BE2C (cell line): ENCODE data around the gene PHRF1.

Experiments
- DNase-seq: peaks from one replicate; pipeline ENCODE4 v3.0.0-alpha.2; 2020
- H3K27me3 ChIP-seq: fragments of 250-450 bp; sonication (Bioruptor Pico); 2 replicates; pipeline ENCODE4 v1.5.1; 2020; ENCODE audit warnings: mild to moderate bottlenecking
- H3K36me3 ChIP-seq: fragments of 250-450 bp; sonication (Bioruptor Pico); 2 replicates; pipeline ENCODE4 v1.5.1; 2020; ENCODE audit warnings: mild to moderate bottlenecking
- H3K4me1 ChIP-seq: fragments of 250-450 bp; sonication (Bioruptor Pico); 2 replicates; pipeline ENCODE4 v1.5.1; 2020
- H3K4me3 ChIP-seq: 2 replicates; pipeline ENCODE4 v1.5.1; 2011; ENCODE audit warnings: low read depth, low read length
- H3K9me3 ChIP-seq: fragments of 250-450 bp; sonication (Bioruptor Pico); 2 replicates; pipeline ENCODE4 v1.5.1; 2020
- TF ChIP-seq, protein P1 (sequence below): IDR thresholded peaks from 2 replicates; pipeline ENCODE4 v1.5.1; 2012; ENCODE audit warnings: mild to moderate bottlenecking, low read depth, low read length

PHRF1 gene

DNA sequence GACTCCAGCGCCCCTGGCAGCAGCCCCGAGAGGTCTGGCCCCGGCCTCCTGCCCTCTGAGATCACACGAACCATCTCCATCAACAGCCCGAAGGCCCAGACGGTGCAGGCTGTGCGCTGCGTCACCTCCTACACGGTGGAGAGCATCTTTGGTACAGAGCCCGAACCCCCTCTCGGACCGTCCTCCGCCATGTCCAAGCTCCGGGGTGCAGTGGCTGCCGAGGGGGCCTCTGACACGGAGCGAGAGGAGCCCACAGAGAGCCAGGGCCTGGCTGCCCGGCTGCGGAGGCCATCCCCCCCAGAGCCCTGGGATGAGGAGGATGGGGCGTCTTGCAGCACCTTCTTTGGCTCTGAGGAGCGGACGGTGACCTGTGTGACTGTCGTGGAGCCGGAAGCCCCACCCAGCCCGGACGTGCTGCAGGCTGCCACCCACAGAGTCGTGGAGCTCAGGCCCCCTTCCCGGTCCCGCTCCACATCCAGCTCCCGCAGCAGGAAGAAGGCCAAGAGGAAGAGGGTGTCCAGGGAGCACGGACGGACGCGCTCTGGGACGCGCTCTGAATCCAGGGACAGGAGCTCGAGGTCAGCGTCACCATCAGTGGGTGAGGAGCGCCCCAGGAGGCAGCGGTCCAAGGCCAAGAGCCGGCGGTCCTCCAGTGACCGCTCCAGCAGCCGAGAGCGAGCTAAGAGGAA, 31.8 kb downstream of the PHRF1 start:
- peaks cover 17% of the 10 kb centered on the region for H3K4me1 ChIP-seq
- DNase-seq, result no peak
- H3K36me3 ChIP-seq, result peaks cover 42% of the 10 kb centered on the region
- no peaks in the 10 kb centered on the region for H3K27me3 ChIP-seq
- no peak overlapping the region for H3K4me3 ChIP-seq
- TF ChIP-seq, protein P1, sequence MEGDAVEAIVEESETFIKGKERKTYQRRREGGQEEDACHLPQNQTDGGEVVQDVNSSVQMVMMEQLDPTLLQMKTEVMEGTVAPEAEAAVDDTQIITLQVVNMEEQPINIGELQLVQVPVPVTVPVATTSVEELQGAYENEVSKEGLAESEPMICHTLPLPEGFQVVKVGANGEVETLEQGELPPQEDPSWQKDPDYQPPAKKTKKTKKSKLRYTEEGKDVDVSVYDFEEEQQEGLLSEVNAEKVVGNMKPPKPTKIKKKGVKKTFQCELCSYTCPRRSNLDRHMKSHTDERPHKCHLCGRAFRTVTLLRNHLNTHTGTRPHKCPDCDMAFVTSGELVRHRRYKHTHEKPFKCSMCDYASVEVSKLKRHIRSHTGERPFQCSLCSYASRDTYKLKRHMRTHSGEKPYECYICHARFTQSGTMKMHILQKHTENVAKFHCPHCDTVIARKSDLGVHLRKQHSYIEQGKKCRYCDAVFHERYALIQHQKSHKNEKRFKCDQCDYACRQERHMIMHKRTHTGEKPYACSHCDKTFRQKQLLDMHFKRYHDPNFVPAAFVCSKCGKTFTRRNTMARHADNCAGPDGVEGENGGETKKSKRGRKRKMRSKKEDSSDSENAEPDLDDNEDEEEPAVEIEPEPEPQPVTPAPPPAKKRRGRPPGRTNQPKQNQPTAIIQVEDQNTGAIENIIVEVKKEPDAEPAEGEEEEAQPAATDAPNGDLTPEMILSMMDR, result no peak
- no peaks in the 10 kb centered on the region for H3K9me3 ChIP-seq

DNA sequence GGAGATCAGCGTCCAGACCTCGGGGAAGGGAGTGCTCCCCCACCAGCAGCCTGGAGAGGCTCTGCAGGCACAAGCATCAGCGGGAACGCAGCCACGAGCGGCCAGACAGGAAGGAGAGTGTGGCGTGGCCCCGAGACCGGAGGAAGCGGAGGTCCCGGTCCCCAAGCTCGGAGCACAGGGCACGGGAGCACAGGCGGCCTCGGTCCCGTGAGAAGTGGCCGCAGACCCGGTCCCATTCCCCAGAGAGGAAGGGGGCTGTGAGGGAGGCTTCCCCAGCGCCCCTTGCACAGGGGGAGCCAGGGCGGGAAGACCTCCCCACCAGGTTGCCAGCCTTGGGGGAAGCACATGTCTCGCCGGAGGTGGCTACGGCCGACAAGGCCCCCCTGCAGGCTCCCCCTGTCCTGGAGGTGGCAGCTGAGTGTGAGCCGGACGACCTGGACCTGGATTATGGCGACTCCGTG, 32.6 kb downstream of the PHRF1 start:
- H3K4me3 ChIP-seq, result no peak overlapping the region
- H3K9me3 ChIP-seq, result no peaks in the 10 kb centered on the region
- H3K27me3 ChIP-seq, result no peaks in the 10 kb centered on the region
- peaks cover 44% of the 10 kb centered on the region for H3K36me3 ChIP-seq
- peaks cover 20% of the 10 kb centered on the region for H3K4me1 ChIP-seq
- TF ChIP-seq, protein P1, result no peak
- no peak for DNase-seq

DNA sequence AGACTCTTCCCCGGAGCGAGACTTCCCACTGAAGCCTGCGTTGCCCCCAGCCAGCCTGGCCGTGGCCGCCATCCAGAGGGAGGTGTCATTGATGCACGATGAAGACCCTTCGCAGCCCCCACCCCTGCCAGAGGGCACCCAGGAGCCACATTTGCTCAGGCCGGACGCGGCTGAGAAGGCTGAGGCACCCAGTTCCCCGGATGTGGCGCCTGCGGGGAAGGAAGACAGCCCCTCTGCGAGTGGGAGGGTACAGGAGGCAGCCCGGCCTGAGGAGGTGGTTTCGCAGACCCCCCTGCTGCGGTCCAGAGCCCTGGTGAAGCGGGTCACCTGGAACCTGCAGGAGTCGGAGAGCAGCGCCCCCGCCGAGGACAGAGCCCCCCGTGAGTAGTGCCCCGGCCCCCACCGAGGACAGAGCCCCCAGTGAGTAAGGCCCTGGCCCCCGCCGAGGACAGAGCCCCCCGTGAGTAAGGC, 33.1 kb downstream of the PHRF1 start:
- H3K36me3 ChIP-seq, result peaks cover 42% of the 10 kb centered on the region
- no peak for DNase-seq
- no peak overlapping the region for H3K4me3 ChIP-seq

DNA sequence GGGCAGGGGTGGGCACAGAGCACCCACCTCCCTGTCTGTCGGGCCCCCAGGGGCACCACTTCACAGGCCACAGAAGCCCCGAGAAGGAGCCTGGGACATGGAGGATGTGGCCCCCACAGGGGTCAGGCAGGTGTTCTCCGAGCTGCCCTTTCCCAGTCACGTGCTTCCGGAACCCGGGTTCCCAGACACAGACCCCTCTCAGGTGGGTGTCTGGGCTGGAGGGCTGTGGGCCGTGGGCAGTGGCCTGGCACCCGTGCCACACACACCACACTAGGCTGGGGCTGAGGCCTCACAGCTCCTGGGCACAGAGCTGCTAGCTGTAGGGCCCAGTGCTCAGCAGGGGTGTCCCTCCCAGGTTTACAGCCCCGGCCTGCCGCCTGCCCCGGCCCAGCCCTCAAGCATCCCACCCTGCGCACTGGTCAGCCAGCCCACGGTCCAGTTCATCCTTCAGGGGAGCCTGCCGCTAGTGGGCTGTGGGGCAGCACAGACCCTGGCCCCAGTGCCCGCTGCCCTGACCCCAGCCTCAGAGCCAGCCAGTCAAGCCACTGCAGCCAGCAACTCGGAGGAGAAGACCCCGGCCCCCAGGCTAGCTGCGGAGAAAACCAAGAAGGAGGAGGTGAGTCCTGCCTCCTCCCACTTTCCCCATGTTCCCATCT, 34.0 kb downstream of the PHRF1 start:
- Histone ChIP-seq H3K9me3 (no peaks in the 10 kb centered on the region), H3K27me3 (no peaks in the 10 kb centered on the region), H3K36me3 (peaks cover 38% of the 10 kb centered on the region), H3K4me1 (peaks cover 20% of the 10 kb centered on the region), H3K4me3 (no peak overlapping the region)
- DNase-seq, result no peak
- TF ChIP-seq, protein P1, result no peak

More for the DNA sequence above, 33.1 kb downstream of the PHRF1 start:
- Histone ChIP-seq H3K9me3 (no peaks in the 10 kb centered on the region), H3K4me1 (peaks cover 20% of the 10 kb centered on the region), H3K27me3 (no peaks in the 10 kb centered on the region)
- TF ChIP-seq, protein P1, result no peak

DNA sequence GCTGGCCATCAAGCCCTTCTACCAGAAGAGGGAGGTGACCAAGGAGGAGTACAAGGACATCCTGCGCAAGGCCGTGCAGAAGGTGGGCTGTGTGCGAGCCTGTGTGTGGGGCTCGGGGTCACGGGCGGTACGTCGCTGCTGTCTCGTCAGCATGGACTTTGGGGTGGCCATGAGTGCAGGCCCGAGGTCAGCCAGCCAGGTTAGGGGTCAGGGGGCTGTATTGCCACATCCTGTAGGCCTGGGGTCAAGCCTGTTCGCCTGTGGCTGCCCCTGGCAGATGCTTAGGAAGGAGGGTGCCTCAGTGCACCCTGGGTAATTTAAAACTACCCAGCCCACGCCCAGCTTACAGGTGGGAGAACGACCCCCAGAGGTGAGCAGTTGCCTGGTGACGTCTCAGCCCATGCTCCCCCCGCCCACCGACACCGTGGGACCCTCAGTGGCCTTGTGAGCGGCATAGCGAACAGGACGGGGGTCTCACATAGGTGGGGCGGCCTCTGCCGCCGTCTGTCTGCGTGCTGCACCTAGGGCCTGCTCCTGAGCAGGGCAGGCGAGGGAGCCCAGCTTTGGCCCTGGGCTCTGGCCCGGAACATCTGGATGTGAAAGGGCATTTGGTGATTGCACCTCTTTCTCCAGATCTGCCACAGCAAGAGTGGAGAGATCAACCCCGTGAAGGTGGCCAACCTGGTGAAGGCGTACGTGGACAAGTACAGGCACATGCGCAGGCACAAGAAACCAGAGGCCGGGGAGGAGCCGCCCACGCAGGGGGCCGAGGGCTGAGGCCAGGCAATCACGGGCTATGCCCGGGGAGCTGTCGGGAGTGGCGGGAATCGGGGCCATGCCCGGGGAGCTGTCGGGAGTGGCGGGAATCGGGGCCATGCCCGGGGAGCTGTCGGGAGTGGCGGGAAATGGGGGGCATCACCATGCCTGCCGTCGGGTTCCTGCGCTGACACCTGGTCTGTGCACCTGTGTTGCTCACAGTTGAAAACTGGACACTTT, 35.0 kb downstream of the PHRF1 start:
- TF ChIP-seq, protein P1, result no peak
- Histone ChIP-seq H3K4me1 (peaks cover 15% of the 10 kb centered on the region), H3K4me3 (no peak overlapping the region), H3K36me3 (peaks cover 30% of the 10 kb centered on the region), H3K9me3 (no peaks in the 10 kb centered on the region), H3K27me3 (no peaks in the 10 kb centered on the region)
- DNase-seq, result no peak
